ENCODE results near the gene PCNX2. TPM values are rescaled to one million over a fixed set of nuclear protein-coding genes. Genes with fewer than 3 reads are reported as not detected.

Gene PCNX2
- total RNA-seq, 1 experiment from 2014 or later: 15.0 TPM

GRCh38 chr1:232999956-233000625 is 295.4 kb downstream of the PCNX2 start:
- Histone ChIP-seq H3K4me3 (ENCODE audit: low read depth, low read length) (no peak overlapping the region), H3K36me3 (ENCODE audit: control insufficient read depth, insufficient read depth, low read length) (no peaks in the 10 kb centered on the region), H3K9me3 (no peaks in the 10 kb centered on the region), H3K4me1 (peaks cover 16% of the 10 kb centered on the region), H3K27me3 (replicated peaks; ENCODE audit: control insufficient read depth, insufficient read depth, low read length) (no peaks in the 10 kb centered on the region)
- intact Hi-C loops (cut with micrococcal nuclease; ENCODE audit: unreplicated experiment): no loop called here
- CTCF ChIA-PET: no interaction called here
- DNase-seq: no peak
- POLR2A ChIA-PET: no interaction called here
- Mint-ChIP-seq H3K9me3 (ENCODE audit: unreplicated experiment) (peaks cover 27% of the 10 kb centered on the region), H3K36me3 (ENCODE audit: insufficient read depth, unreplicated experiment) (peaks cover 15% of the 10 kb centered on the region), H3K27ac (ENCODE audit: unreplicated experiment) (no peak overlapping the region), H3K4me3 (ENCODE audit: unreplicated experiment) (no peak overlapping the region), H3K27me3 (ENCODE audit: insufficient read depth, unreplicated experiment) (no peaks in the 10 kb centered on the region), H3K4me1 (ENCODE audit: low read depth, unreplicated experiment) (peaks cover 14% of the 10 kb centered on the region)
- BruUV-seq (replicated peaks): no TSS peak
- TF ChIP-seq CTCF (IDR thresholded peaks at IDR 0.05; ENCODE audit: insufficient read depth in 1 of 2, low read depth in 1 of 2, low read length in 1 of 2, severe bottlenecking in 1 of 2, unreplicated experiment in 1 of 2): no peak

GRCh38 chr1:232998646-232999045 is 296.9 kb downstream of the PCNX2 start:
- Histone ChIP-seq H3K4me3 (ENCODE audit: low read depth, low read length) (no peak overlapping the region), H3K36me3 (ENCODE audit: control insufficient read depth, insufficient read depth, low read length) (no peaks in the 10 kb centered on the region; the same call in 1 of the 2 replicates), H3K9me3 (peaks cover 6% of the 10 kb centered on the region; the same call in 1 of the 2 replicates), H3K27me3 (replicated peaks; ENCODE audit: control insufficient read depth, insufficient read depth, low read length) (no peaks in the 10 kb centered on the region), H3K4me1 (peaks cover 16% of the 10 kb centered on the region)
- no TSS peak for BruUV-seq (replicated peaks)
- intact Hi-C loops (cut with micrococcal nuclease; ENCODE audit: unreplicated experiment): no loop called here
- Mint-ChIP-seq H3K27ac (ENCODE audit: unreplicated experiment) (no peak overlapping the region), H3K36me3 (ENCODE audit: insufficient read depth, unreplicated experiment) (peaks cover 15% of the 10 kb centered on the region), H3K27me3 (ENCODE audit: insufficient read depth, unreplicated experiment) (no peaks in the 10 kb centered on the region), H3K4me3 (ENCODE audit: unreplicated experiment) (no peak overlapping the region), H3K9me3 (ENCODE audit: unreplicated experiment) (peaks cover 39% of the 10 kb centered on the region), H3K4me1 (ENCODE audit: low read depth, unreplicated experiment) (peaks cover 14% of the 10 kb centered on the region)
- no peak for TF ChIP-seq CTCF (IDR thresholded peaks at IDR 0.05; ENCODE audit: insufficient read depth in 1 of 2, low read depth in 1 of 2, low read length in 1 of 2, severe bottlenecking in 1 of 2, unreplicated experiment in 1 of 2)
- CTCF ChIA-PET: no interaction called here
- POLR2A ChIA-PET: no interaction called here
- DNase-seq: no peak

GRCh38 chr1:232998138-232998537 is 297.4 kb downstream of the PCNX2 start:
- H3K9me3 ChIP-seq: peaks cover 11% of the 10 kb centered on the region; the same call in 1 of the 2 replicates
- H3K36me3 ChIP-seq (ENCODE audit: control insufficient read depth, insufficient read depth, low read length): no peaks in the 10 kb centered on the region; the same call in 1 of the 2 replicates
- CTCF ChIA-PET: no interaction called here
- Mint-ChIP-seq H3K36me3 (ENCODE audit: insufficient read depth, unreplicated experiment) (peaks cover 15% of the 10 kb centered on the region), H3K27me3 (ENCODE audit: insufficient read depth, unreplicated experiment) (no peaks in the 10 kb centered on the region), H3K4me1 (ENCODE audit: low read depth, unreplicated experiment) (peaks cover 14% of the 10 kb centered on the region), H3K9me3 (ENCODE audit: unreplicated experiment) (peaks cover 43% of the 10 kb centered on the region), H3K4me3 (ENCODE audit: unreplicated experiment) (no peak overlapping the region), H3K27ac (ENCODE audit: unreplicated experiment) (no peak overlapping the region)
- intact Hi-C loops (cut with micrococcal nuclease; ENCODE audit: unreplicated experiment): no loop called here
- DNase-seq: no peak
- H3K4me1 ChIP-seq: peaks cover 16% of the 10 kb centered on the region
- no peaks in the 10 kb centered on the region for H3K27me3 ChIP-seq (replicated peaks; ENCODE audit: control insufficient read depth, insufficient read depth, low read length)
- no peak overlapping the region for H3K4me3 ChIP-seq (ENCODE audit: low read depth, low read length)
- BruUV-seq (replicated peaks): no TSS peak
- no peak for TF ChIP-seq CTCF (IDR thresholded peaks at IDR 0.05; ENCODE audit: insufficient read depth in 1 of 2, low read depth in 1 of 2, low read length in 1 of 2, severe bottlenecking in 1 of 2, unreplicated experiment in 1 of 2)
- POLR2A ChIA-PET: no interaction called here
